Measurements from ENCODE around the gene GNAQ.
"Not testable (repeated sequence)": the region's sequence is repeated elsewhere in the genome, so short reads cannot be mapped to it uniquely, and the experiment has no call there.

The GNAQ gene

GRCh38 chr9:77756449-77756848 lies 275.2 kb downstream of the GNAQ start:
- DNase-seq = no peak

GRCh38 chr9:77753180-77753579 lies 278.4 kb downstream of the GNAQ start:
- DNase-seq = no peak

- DNase-seq = no peak
Observed at GRCh38 chr9:77752554-77752953, 279.1 kb downstream of the GNAQ start.

GRCh38 chr9:77751341-77752091 lies 280.1 kb downstream of the GNAQ start:
- peak; percentile 86 for DNase-seq

GRCh38 chr9:77750981-77751340 lies 280.6 kb downstream of the GNAQ start:
- DNase-seq = no peak

GRCh38 chr9:77750284-77750683 lies 281.3 kb downstream of the GNAQ start:
- DNase-seq = no peak

GRCh38 chr9:77748214-77748772 lies 283.3 kb downstream of the GNAQ start:
- peak; percentile 55 for DNase-seq

- DNase-seq = no peak
Observed at GRCh38 chr9:77747163-77747562, 284.4 kb downstream of the GNAQ start.

GRCh38 chr9:77744841-77745430 lies 286.7 kb downstream of the GNAQ start:
- DNase-seq = no peak

- DNase-seq = no peak
Observed at GRCh38 chr9:77743386-77743785, 288.2 kb downstream of the GNAQ start.

GRCh38 chr9:77738932-77739331 lies 292.7 kb downstream of the GNAQ start:
- no peak for DNase-seq

GRCh38 chr9:77735494-77735893 lies 296.1 kb downstream of the GNAQ start:
- DNase-seq = no peak

- peak; percentile 92 for DNase-seq
Observed at GRCh38 chr9:77731930-77732329, 299.7 kb downstream of the GNAQ start.

GRCh38 chr9:77731008-77731698 lies 300.5 kb downstream of the GNAQ start:
- no peak for DNase-seq

- DNase-seq = no peak
Observed at GRCh38 chr9:77729177-77729576, 302.4 kb downstream of the GNAQ start.

GRCh38 chr9:77726814-77727213 lies 304.8 kb downstream of the GNAQ start:
- DNase-seq = no peak

GRCh38 chr9:77726289-77726688 lies 305.3 kb downstream of the GNAQ start:
- no peak for DNase-seq

GRCh38 chr9:77725820-77726219 lies 305.8 kb downstream of the GNAQ start:
- DNase-seq = no peak

GRCh38 chr9:77725046-77725694 lies 306.4 kb downstream of the GNAQ start:
- DNase-seq = no peak

GRCh38 chr9:77721156-77721555 lies 310.5 kb downstream of the GNAQ start:
- not testable (repeated sequence) for DNase-seq

- no peak for DNase-seq
Observed at GRCh38 chr9:77719321-77719720, 312.3 kb downstream of the GNAQ start.

- DNase-seq = not testable (repeated sequence)
Observed at GRCh38 chr9:77718298-77718640, 313.3 kb downstream of the GNAQ start.

- DNase-seq = not testable (repeated sequence)
Observed at GRCh38 chr9:77717608-77718297, 313.9 kb downstream of the GNAQ start.
